Activated T-helper 1 cell treated with anti-CD3 and anti-CD28 coated beads, Interleukin-12 subunit alpha, Interleukin-12 subunit beta, Interleukin-2, Interleukin-4 antibody, amounts not matched to agents 30 ng/mL and 10 ng/mL and 1 ng/mL, durations not matched to agents 14 hours and 24 hours and 36 hours (primary cell): ENCODE results near the gene TTC12. TPM values are rescaled to one million over a fixed set of nuclear protein-coding genes. Genes with fewer than 3 reads are reported as not detected.
"Not testable (repeated sequence)": the region's sequence is repeated elsewhere in the genome, so short reads cannot be mapped to it uniquely, and the experiment has no call there.

Experiments
- DNase-seq: peaks from one replicate; pipeline ENCODE4 v3.0.0; 2021; ENCODE audit warnings: low spot score
- H3K27ac Mint-ChIP-seq: one replicate; pipeline ENCODE4 v1.8.0; 2021; ENCODE audit warnings: mild to moderate bottlenecking, mixed read lengths
- H3K27me3 Mint-ChIP-seq: one replicate; pipeline ENCODE4 v1.8.0; 2022; ENCODE audit warnings: mild to moderate bottlenecking, moderate library complexity, mixed read lengths; ENCODE audit not compliant: insufficient read depth
- H3K36me3 Mint-ChIP-seq: one replicate; pipeline ENCODE4 v1.8.0; 2021; ENCODE audit warnings: low read depth, mixed read lengths
- H3K4me1 Mint-ChIP-seq: one replicate; pipeline ENCODE4 v1.8.0; 2021; ENCODE audit warnings: low read depth, mixed read lengths
- H3K4me3 Mint-ChIP-seq: one replicate; pipeline ENCODE4 v1.8.0; 2021; ENCODE audit warnings: mild to moderate bottlenecking, moderate library complexity, mixed read lengths
- H3K9me3 Mint-ChIP-seq: one replicate; pipeline ENCODE4 v1.8.0; 2021; ENCODE audit warnings: mixed read lengths
- intact Hi-C: fragments of 100-400 bp; cut with micrococcal nuclease; formaldehyde crosslinking; loops from one replicate; pipeline ENCODE4 v1.15.1; 2024
- total RNA-seq: library from RNA; stranded (reverse); gene quantifications from 2 replicates; pipeline ENCODE4 v1.2.3, GENCODE V29; 2022

The TTC12 gene
- total RNA-seq, 1 donor from 2014 or later, result 8.5 TPM

- no peaks in the 10 kb centered on the region for H3K36me3 Mint-ChIP-seq
- H3K27me3 Mint-ChIP-seq, result peaks cover 4% of the 10 kb centered on the region
- H3K4me1 Mint-ChIP-seq, result no peaks in the 10 kb centered on the region
- intact Hi-C loops, result loop anchor here (1.0 to 5.0 kb wide), 4 partner anchors 327 to 1070 kb away; partner anchors contain the start of gene NCAM1
- DNase-seq, result peak; percentile 52
- no peaks in the 10 kb centered on the region for H3K9me3 Mint-ChIP-seq
- H3K27ac Mint-ChIP-seq, result no peak overlapping the region
- H3K4me3 Mint-ChIP-seq, result no peak overlapping the region
Observed at GRCh38 chr11:113289431-113290187, 24.8 kb upstream of the TTC12 start.

GRCh38 chr11:113293936-113294335 is 20.4 kb upstream of the TTC12 start:
- H3K36me3 Mint-ChIP-seq, result no peaks in the 10 kb centered on the region
- peaks cover 16% of the 10 kb centered on the region for H3K27me3 Mint-ChIP-seq
- no peak overlapping the region for H3K27ac Mint-ChIP-seq
- H3K4me1 Mint-ChIP-seq, result no peaks in the 10 kb centered on the region
- H3K9me3 Mint-ChIP-seq, result no peaks in the 10 kb centered on the region
- no peak for DNase-seq
- intact Hi-C loops, result no loop called here
- no peak overlapping the region for H3K4me3 Mint-ChIP-seq

GRCh38 chr11:113295993-113296392 is 18.4 kb upstream of the TTC12 start:
- Mint-ChIP-seq H3K27me3 (peaks cover 32% of the 10 kb centered on the region), H3K4me1 (no peaks in the 10 kb centered on the region), H3K36me3 (no peaks in the 10 kb centered on the region), H3K4me3 (no peak overlapping the region), H3K9me3 (no peaks in the 10 kb centered on the region), H3K27ac (no peak overlapping the region)
- DNase-seq, result no peak
- intact Hi-C loops, result no loop called here

- no peaks in the 10 kb centered on the region for H3K36me3 Mint-ChIP-seq
- intact Hi-C loops, result no loop called here
Observed at GRCh38 chr11:113296447-113297205, 17.8 kb upstream of the TTC12 start.

GRCh38 chr11:113298496-113298895 is 15.9 kb upstream of the TTC12 start:
- H3K4me3 Mint-ChIP-seq, intact Hi-C loops, H3K36me3 Mint-ChIP-seq, H3K27ac Mint-ChIP-seq, DNase-seq, H3K4me1 Mint-ChIP-seq, H3K9me3 Mint-ChIP-seq: not testable (repeated sequence)
- H3K27me3 Mint-ChIP-seq, result peaks cover 45% of the 10 kb centered on the region

More at GRCh38 chr11:113296447-113297205, 17.8 kb upstream of the TTC12 start:
- Mint-ChIP-seq H3K27ac (no peak overlapping the region), H3K27me3 (peaks cover 34% of the 10 kb centered on the region), H3K9me3 (no peaks in the 10 kb centered on the region), H3K4me1 (no peaks in the 10 kb centered on the region), H3K4me3 (no peak overlapping the region)
- DNase-seq, result no peak

GRCh38 chr11:113304916-113305315 is 9.5 kb upstream of the TTC12 start:
- H3K4me3 Mint-ChIP-seq, result no peak overlapping the region
- intact Hi-C loops, result loop anchor here (1.0 to 10.0 kb wide), 5 partner anchors 227 to 960 kb away; partner anchors contain the start of gene ZW10
- no peaks in the 10 kb centered on the region for H3K36me3 Mint-ChIP-seq
- no peak for DNase-seq
- H3K27me3 Mint-ChIP-seq, result peaks cover 19% of the 10 kb centered on the region
- H3K9me3 Mint-ChIP-seq, result no peaks in the 10 kb centered on the region
- no peaks in the 10 kb centered on the region for H3K4me1 Mint-ChIP-seq
- no peak overlapping the region for H3K27ac Mint-ChIP-seq

GRCh38 chr11:113305440-113306336 is 8.7 kb upstream of the TTC12 start:
- no peaks in the 10 kb centered on the region for H3K36me3 Mint-ChIP-seq
- H3K9me3 Mint-ChIP-seq, result no peaks in the 10 kb centered on the region
- no peaks in the 10 kb centered on the region for H3K4me1 Mint-ChIP-seq
- intact Hi-C loops, result loop anchor here (1.0 to 10.0 kb wide), 5 partner anchors 227 to 959 kb away; partner anchors contain the start of gene ZW10
- peak; percentile 51 for DNase-seq
- no peak overlapping the region for H3K4me3 Mint-ChIP-seq
- no peak overlapping the region for H3K27ac Mint-ChIP-seq
- peaks cover 16% of the 10 kb centered on the region for H3K27me3 Mint-ChIP-seq

- peaks cover 4% of the 10 kb centered on the region for H3K4me1 Mint-ChIP-seq
- no peak overlapping the region for H3K4me3 Mint-ChIP-seq
- DNase-seq, result no peak
- no peak overlapping the region for H3K27ac Mint-ChIP-seq
- no peaks in the 10 kb centered on the region for H3K9me3 Mint-ChIP-seq
- no peaks in the 10 kb centered on the region for H3K27me3 Mint-ChIP-seq
- intact Hi-C loops, result loop anchor here (10.0 kb wide), 1 partner anchor 956 kb away; no protein-coding TSS in a partner anchor
- no peaks in the 10 kb centered on the region for H3K36me3 Mint-ChIP-seq
Observed at GRCh38 chr11:113308601-113309000, 5.8 kb upstream of the TTC12 start.

- Mint-ChIP-seq H3K27ac (no peak overlapping the region), H3K9me3 (no peaks in the 10 kb centered on the region), H3K36me3 (no peaks in the 10 kb centered on the region), H3K4me3 (no peak overlapping the region), H3K27me3 (no peaks in the 10 kb centered on the region), H3K4me1 (peaks cover 20% of the 10 kb centered on the region)
- DNase-seq, result no peak
- intact Hi-C loops, result loop anchor here (5.0 to 10.0 kb wide), 3 partner anchors 281 to 1913 kb away; no protein-coding TSS in a partner anchor
Observed at GRCh38 chr11:113311536-113311935, 2.8 kb upstream of the TTC12 start.

- Mint-ChIP-seq H3K36me3 (peaks cover 7% of the 10 kb centered on the region), H3K4me1 (peaks cover 20% of the 10 kb centered on the region), H3K27ac (peak overlapping the region; percentile 60), H3K4me3 (peak overlapping the region; percentile 78), H3K27me3 (no peaks in the 10 kb centered on the region), H3K9me3 (no peaks in the 10 kb centered on the region)
- intact Hi-C loops, result loop anchor here (5.0 to 10.0 kb wide), 3 partner anchors 279 to 1911 kb away; no protein-coding TSS in a partner anchor
- DNase-seq, result no peak
Observed at GRCh38 chr11:113313601-113314000, 782 bp upstream of the TTC12 start.

- no peak for DNase-seq
- intact Hi-C loops, result loop anchor here (1.0 to 10.0 kb wide), 7 partner anchors 278 to 1911 kb away; partner anchors contain the start of genes PTS, SDHD, TIMM8B and USP28
- Mint-ChIP-seq H3K27me3 (no peaks in the 10 kb centered on the region), H3K4me3 (peak overlapping the region; percentile 78), H3K36me3 (peaks cover 7% of the 10 kb centered on the region), H3K4me1 (peaks cover 20% of the 10 kb centered on the region), H3K9me3 (no peaks in the 10 kb centered on the region), H3K27ac (peak overlapping the region; percentile 60)
Observed at GRCh38 chr11:113314065-113314388, 356 bp upstream of the TTC12 start.

- Mint-ChIP-seq H3K27me3 (no peaks in the 10 kb centered on the region), H3K27ac (no peak overlapping the region), H3K36me3 (peaks cover 8% of the 10 kb centered on the region), H3K9me3 (no peaks in the 10 kb centered on the region), H3K4me3 (peak overlapping the region; percentile 81), H3K4me1 (peaks cover 20% of the 10 kb centered on the region)
- intact Hi-C loops, result loop anchor here (10.0 kb wide), 1 partner anchor 1909 kb away; no protein-coding TSS in a partner anchor
- DNase-seq, result no peak
Observed at GRCh38 chr11:113315811-113316210, 1.4 kb downstream of the TTC12 start.
